DMS53 (cell line): ENCODE data around the gene JAKMIP3.
"Not testable (repeated sequence)": the region's sequence is repeated elsewhere in the genome, so short reads cannot be mapped to it uniquely, and the experiment has no call there.

ENCODE experiments used
- DNase-seq: peaks from one replicate; lab custom pipeline; 2025; lab: John Stamatoyannopoulos, UW

The JAKMIP3 gene

GRCh38 chr10:132066186-132066585 is 440 bp downstream of the JAKMIP3 start:
- peak; percentile 59 for DNase-seq

DNA sequence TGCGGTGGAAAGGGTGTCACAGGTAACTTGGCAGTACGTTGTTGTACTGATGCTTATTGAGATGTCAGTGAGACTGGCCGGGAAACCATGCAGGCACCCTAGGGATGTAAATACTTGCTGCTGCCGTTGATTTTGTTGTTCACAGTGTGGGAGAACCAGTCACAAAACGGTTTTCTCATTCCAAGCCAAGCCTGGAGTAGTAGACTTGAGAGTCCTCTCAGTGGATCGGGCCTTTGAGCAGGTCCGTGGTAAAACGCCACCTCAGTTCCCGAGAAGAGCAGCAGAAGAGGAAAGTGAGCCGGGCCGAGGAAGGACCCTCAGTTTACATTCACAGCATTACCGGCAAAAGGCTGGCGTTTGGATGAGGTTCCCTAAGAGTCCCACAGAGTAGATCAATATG is 1.1 kb downstream of the JAKMIP3 start:
- DNase-seq: no peak

DNA sequence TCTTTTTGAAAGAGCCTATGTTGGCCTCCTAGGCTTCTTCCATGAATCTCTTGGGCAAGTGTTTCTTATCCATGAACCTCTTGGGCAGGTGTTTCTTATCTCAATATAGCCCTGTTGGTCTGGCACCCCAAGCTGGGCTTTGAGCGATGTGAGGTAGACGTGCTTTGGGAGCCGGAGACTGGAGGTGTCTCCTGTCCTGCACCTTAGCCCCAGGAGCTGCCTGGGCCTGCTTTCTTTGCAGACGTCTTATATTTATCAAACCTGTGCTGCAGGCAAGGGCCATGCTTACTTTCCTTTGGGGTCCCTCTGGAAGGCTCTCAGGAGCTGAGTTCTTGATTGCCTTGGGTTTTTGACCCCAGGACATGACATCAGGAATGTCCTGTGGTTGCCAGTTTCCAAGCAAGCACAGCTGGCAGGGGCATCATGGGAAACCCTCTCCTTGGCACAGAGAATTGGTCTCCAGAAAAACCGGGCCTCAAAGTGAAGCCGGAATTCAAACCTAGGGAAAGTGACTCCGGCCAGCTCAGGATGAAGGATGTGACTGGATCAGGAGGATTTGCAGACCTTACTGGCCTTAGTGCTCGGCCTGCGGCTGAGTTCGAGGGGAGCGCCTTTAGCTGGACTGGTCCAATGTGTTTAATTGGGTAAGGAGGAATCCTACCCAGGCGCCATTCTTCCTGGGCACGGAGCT is 2.8 kb downstream of the JAKMIP3 start:
- DNase-seq: no peak

GRCh38 chr10:132069122-132069848 is 3.5 kb downstream of the JAKMIP3 start:
- no peak for DNase-seq

- DNase-seq: no peak
Measured at GRCh38 chr10:132069849-132070182, 4.1 kb downstream of the JAKMIP3 start.

DNA sequence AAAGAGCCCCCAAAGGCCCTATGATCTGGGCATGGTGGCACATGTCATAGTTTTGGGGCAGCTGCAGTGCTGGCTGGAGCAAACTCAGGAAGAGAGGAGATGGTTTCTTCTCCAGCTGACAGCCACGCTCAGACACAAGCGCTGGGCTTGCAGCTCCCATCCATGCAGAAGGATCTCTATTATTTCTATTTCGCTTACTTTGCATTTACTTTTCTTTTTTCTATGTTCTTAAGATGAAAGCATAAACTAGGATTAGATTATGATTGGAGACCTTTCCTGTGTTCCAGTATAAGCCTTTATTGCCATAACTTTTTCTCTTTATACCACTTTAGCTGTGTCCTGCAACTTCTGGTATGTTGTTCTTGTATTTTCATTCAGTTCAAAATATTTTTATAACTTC is 5.0 kb downstream of the JAKMIP3 start:
- DNase-seq: no peak

DNA sequence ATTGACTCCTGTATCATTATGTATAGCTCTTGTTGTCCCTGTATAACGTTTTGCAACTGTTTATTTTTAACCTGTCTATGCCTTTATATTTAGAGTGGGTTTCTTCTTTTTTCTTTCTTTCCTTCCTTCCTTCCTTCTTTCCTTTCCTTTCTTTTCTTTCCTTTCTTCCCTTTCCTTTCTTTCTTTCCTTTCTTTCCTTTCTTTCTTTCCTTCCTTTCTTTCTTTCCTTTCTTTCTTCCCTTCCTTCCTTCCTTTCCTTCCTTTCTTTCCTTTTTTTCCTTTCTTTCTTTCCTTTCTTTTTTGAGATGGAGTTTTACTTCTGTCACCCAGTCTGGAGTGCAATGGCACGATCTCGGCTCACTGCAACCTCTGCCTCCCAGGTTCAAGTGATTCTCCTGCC is 5.9 kb downstream of the JAKMIP3 start:
- DNase-seq: no peak

DNA sequence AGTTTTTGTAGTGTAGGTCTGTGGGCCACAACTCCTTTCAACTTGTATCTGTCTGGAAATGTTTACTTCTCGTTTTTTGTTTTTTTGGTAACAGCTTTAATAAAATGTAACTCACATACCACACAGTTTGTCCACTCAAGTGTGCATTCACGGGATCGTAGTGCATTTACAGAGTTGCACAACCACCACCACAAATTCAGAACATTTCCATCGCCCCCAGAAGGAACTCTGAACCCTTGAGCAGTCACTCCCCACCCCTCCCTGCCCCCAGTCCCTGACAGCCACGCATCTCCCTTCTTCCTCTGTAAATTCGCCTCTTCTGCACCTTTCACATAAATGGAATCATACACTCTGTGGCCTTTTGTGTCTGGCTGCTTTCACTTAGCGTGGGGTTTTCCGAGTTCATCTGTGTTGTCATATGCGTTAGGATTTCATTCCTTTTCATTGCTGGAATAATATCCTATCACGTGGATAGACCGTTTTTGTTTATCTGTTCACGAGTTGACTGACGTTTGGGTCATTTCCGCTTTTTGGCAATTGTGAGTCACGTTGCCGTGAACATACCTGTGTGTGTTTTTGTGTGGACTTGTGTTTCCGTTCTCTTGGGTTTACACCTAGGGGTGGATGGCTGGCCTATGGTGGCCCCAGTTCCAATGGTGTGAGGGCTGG is 10.3 kb downstream of the JAKMIP3 start:
- DNase-seq: no peak

DNA sequence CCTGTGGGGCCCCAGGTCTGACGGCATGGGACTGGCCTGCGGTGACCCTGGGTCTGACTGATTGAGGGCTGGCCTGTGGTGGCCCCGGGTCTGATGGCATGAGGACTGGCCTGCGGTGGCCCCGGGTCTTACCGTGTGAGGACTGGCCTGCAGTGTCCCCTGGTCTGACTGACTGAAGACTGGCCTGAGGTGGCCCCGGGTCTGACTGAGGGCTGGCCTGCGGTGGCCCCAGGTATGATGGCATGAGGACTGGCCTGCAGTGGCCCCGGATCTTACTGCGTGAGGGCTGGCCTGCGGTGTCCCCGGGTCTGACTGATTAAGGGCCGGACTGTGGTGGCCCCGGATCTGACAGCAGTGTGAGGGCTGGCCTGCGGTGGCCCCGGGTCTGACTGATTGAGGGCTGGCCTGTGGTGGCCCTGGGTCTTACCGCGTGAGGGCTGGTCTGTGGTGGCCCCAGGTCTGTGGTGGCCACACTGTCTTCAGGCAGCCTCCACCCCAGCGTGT is 10.9 kb downstream of the JAKMIP3 start:
- DNase-seq: no peak

GRCh38 chr10:132077091-132077490 is 11.3 kb downstream of the JAKMIP3 start:
- no peak for DNase-seq

- DNase-seq: no peak
Measured at GRCh38 chr10:132078746-132079345, 13.1 kb downstream of the JAKMIP3 start.

DNA sequence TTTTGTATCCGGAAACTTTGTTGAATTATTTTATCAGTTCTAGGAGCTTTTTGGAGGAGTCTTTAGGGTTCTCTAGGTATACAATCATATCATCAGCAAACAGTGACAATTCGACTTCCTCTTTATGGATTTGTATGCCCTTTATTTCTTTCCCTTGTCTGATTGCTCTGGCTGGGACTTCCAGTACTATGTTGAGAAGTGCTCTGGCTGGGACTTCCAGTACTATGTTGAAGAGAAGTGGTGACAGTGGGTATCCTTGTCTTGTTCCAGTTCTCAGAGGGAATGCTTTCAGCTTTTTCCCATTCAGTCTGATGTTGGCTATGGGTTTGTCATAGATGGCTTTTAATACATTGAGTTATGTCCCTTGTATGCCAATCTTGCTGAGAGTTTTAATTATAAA is 18.6 kb downstream of the JAKMIP3 start:
- DNase-seq: not testable (repeated sequence)

DNA sequence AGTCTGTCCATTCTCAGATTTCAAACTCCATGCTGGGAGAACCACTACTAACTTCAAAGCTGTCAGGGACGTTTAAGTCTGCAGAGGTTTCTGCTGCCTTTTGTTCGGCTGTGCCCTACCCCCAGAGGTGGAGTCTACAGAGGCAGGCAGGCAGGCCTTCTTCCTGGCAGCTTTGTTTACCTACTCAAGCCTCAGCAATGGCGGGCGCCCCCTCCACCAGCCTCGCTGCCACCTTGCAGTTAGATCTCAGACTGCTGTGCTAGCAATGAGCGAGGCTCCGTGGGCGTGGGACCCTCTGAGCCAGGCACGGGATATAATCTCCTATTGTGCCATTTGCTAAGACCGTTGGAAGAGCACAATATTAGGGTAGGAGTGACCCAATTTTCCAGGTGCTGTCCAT is 27.5 kb downstream of the JAKMIP3 start:
- DNase-seq: peak; percentile 66

DNA sequence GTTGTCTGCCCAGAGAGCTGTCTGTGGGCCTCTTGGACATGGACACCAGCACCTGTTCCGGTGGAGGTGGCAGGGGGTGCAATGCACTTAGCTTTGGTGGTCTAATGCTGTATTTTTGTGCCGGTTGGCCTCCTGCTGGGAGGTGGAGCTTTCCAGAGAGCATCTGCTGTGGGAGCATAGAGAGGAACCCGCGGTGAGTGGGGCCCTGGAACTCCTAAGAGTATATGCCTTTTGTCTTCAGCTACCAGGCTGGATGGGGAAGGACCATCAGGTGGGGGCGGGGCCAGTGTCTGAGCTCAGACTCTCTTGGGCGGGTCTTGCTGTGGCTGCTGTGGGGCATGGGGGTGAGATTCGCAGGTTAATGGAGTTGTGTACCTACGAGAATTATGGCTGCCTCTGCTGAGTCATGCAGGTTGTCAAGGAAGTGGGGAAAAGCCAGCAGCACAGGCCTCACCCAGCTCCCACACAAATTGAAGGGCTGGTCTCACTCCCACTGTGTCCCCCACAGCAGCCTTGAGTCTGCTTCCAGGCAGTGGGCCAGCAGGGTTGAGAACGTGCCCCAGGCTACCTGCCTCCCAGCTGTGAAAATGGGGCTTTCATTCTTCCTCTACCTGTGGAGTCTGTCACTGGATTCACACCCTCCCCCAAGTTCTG is 29.0 kb downstream of the JAKMIP3 start:
- peak; percentile 88 for DNase-seq

- DNase-seq: peak; percentile 35
Measured at GRCh38 chr10:132095403-132096113, 29.8 kb downstream of the JAKMIP3 start.

- DNase-seq: peak; percentile 92
Measured at GRCh38 chr10:132096223-132096622, 30.5 kb downstream of the JAKMIP3 start.

- no peak for DNase-seq
Measured at GRCh38 chr10:132096863-132097478, 31.2 kb downstream of the JAKMIP3 start.

GRCh38 chr10:132097609-132098377 is 32.0 kb downstream of the JAKMIP3 start:
- DNase-seq: no peak

GRCh38 chr10:132098539-132099388 is 33.0 kb downstream of the JAKMIP3 start:
- DNase-seq: no peak
